ENCODE measurements around the gene CLCN3. TPM values are rescaled to one million over a fixed set of nuclear protein-coding genes. Genes with fewer than 3 reads are reported as not detected.

The CLCN3 gene
- total and polyA plus RNA-seq, 9 of the 15 experiments (the other 6 are each of a cell fraction or from before 2014, with no cell fraction given), result 12.7 to 60.6 (median 38.5) TPM

DNA sequence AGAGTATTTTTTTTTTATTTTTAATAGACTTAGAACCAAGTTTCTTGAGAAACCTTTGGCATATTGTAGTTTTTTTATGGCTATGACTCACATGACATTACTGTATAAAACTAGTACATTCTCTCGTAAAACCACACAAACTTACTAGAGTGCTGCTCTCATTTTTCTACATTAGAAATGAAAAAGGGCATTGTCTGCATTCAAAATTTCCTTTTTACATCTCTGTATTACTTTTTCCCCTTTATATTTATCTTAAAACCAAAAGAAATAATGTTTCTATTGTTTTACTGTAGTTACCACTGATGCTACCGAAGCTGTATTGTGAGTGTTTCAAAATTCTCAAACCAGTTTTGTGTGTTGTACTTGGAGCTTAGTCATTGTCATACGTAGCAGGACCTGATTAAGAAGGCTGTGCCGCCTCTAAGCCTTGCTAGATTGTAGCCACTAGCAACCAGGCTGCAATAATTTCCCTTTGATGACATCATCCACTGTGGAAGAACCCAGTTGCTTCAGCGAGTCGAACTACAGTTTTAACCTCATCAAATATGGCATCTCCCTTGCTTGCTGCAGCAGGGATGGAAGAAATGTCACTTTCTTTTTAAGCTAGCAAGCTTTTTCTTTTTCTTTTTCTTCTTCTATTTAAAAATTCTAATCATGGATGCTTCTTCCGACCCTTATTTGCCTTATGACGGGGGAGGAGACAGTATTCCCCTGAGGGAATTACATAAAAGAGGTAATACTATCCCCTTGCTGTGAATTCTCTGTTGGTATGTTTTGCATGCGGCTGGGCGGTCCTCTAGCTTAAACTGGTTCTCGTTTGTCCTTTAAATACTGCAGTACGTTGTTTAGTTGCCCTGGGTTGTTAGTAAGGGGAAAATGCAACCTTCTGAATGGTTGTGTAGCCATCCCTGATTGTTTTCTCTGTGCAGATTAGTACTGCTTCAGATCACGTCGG lies 39.6 kb downstream of the CLCN3 start (continued):
- TF ChIP-seq TFE3 (CRISPR knock-in tag; IDR thresholded peaks at IDR 0.05), result no peak
- TF ChIP-seq FOXK2 (conservative IDR thresholded peaks at IDR 0.05 in 1 of 2, IDR thresholded peaks at IDR 0.05 in 1 of 2; ENCODE audit: low read depth in 2 of 2), result peak; percentile 27 to 65; a peak in 1 of 4 replicates
- TF ChIP-seq, protein P1, sequence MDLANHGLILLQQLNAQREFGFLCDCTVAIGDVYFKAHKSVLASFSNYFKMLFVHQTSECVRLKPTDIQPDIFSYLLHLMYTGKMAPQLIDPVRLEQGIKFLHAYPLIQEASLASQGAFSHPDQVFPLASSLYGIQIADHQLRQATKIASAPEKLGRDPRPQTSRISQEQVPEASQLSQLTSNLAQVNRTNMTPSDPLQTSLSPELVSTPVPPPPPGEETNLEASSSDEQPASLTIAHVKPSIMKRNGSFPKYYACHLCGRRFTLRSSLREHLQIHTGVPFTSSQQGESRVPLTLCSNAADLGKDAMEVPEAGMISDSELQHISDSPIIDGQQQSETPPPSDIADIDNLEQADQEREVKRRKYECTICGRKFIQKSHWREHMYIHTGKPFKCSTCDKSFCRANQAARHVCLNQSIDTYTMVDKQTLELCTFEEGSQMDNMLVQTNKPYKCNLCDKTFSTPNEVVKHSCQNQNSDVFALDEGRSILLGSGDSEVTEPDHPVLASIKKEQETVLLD (IDR thresholded peaks at IDR 0.05), result no peak
- TF ChIP-seq AFF1 (IDR thresholded peaks at IDR 0.05; ENCODE audit: low read depth in 1 of 2, partially characterized antibody in 2 of 2), result peak; percentile 22 to 73
- TF ChIP-seq, protein P2, sequence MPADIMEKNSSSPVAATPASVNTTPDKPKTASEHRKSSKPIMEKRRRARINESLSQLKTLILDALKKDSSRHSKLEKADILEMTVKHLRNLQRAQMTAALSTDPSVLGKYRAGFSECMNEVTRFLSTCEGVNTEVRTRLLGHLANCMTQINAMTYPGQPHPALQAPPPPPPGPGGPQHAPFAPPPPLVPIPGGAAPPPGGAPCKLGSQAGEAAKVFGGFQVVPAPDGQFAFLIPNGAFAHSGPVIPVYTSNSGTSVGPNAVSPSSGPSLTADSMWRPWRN (IDR thresholded peaks at IDR 0.05; ENCODE audit: low read depth), result no peak
- TF ChIP-seq NFATC3 (IDR thresholded peaks at IDR 0.05), result no peak
- TF ChIP-seq SRSF3 (IDR thresholded peaks at IDR 0.05; ENCODE audit: insufficient read depth, low read length), result no peak
- TF ChIP-seq KLF10 (CRISPR knock-in tag; IDR thresholded peaks at IDR 0.05), result no peak
- TF ChIP-seq KLF6 (CRISPR knock-in tag; IDR thresholded peaks at IDR 0.05; ENCODE audit: borderline replicate concordance), result no peak
- no peak for TF ChIP-seq RUNX1 (IDR thresholded peaks at IDR 0.05; ENCODE audit: low read depth)
- TF ChIP-seq HDAC1 (IDR thresholded peaks at IDR 0.05), result peak in 1 of 2 experiments; percentile 48; a peak in 1 of 4 replicates
- TF ChIP-seq PCBP2 (IDR thresholded peaks at IDR 0.05; ENCODE audit: low read depth, low read length, poor library complexity, severe bottlenecking), result no peak
- TF ChIP-seq RCOR1 (IDR thresholded peaks at IDR 0.05; ENCODE audit: borderline replicate concordance in 1 of 2, low read depth in 2 of 2, low read length in 2 of 2), result peak in 1 of 2 experiments; percentile 85; a peak in 3 of 4 replicates
- TF ChIP-seq, protein P3, sequence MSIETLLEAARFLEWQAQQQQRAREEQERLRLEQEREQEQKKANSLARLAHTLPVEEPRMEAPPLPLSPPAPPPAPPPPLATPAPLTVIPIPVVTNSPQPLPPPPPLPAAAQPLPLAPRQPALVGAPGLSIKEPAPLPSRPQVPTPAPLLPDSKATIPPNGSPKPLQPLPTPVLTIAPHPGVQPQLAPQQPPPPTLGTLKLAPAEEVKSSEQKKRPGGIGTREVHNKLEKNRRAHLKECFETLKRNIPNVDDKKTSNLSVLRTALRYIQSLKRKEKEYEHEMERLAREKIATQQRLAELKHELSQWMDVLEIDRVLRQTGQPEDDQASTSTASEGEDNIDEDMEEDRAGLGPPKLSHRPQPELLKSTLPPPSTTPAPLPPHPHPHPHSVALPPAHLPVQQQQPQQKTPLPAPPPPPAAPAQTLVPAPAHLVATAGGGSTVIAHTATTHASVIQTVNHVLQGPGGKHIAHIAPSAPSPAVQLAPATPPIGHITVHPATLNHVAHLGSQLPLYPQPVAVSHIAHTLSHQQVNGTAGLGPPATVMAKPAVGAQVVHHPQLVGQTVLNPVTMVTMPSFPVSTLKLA (conservative IDR thresholded peaks at IDR 0.05), result peak; percentile 35 to 53; a peak in 3 of 4 replicates
- TF ChIP-seq HLTF (IDR thresholded peaks at IDR 0.05), result no peak

Measured in K562 (cell line).